GM21423 (cell line): Measurements from ENCODE around the gene TEDDM1.
A peak's percentile ranks its signal among the peaks of the same experiment; 100 is the strongest.
"Not testable (repeated sequence)": the region's sequence is repeated elsewhere in the genome, so short reads cannot be mapped to it uniquely, and the experiment has no call there.

Experiments
- ATAC-seq: cut with Tn5 transposase; IDR thresholded peaks from one replicate; pipeline ENCODE4 v1.9.1; 2021; ENCODE audit warnings: mild to moderate bottlenecking, moderate library complexity; ENCODE audit not compliant: unreplicated experiment

The TEDDM1 gene, protein sequence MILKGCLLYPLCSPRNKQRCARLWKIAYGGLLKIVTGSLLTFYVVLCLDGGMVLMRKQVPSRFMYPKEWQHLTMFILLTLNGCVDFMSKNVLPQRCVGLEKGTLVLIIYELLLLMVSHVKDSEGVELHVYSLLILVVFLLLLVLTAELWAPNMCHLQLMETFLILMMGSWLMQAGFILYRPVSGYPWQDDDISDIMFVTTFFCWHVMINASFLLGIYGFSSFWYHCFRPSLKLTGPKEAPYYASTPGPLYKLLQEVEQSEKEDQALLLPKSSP

DNA sequence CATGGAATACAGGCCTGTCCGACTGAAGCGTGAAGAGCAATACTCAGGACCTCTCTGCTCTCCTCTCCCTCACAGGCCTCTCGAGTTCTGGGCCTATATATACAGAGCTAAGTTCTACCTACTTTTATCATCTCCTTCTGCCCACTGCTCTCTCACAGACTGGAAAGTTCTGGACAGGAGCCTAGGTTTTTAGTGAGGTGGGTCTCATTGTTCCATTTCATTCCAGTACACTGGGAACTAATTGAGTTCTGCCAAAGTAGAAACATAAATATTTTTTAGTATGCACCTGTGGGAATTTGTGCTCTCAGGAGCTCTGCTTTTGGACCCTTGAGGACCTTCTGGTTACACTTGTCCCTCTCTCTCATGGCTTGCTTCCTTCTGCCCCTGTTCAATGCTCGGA is at the start of gene TEDDM1:
Gene TEDDM1, minus strand, starts transcription at position 101 of the 400 bp plus-strand sequence. CDS start 182 bp downstream, outside the sequence.
- ATAC-seq = no peak

DNA sequence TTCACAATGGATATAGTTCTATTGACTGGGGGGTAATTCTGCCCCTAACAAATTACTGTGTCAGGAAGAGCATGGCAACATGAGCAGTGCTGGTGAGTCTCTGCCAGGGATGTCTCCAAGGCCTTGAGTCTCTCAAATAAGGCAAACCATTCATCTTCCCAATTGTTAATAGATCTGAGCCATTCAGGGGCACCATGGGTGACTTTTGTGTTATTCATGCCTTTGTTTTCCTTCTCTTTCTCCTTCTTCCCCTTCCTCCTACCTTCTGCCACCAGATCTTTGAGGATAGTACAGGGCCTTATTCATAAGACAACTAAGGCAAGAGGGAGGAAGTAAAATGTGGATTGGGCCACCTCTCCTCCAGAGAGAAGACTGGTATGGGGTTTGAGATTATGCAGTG is 49.6 kb upstream of the TEDDM1 start, which contains the start of gene RGSL1:
Gene RGSL1, plus strand, starts transcription at position 60 of the 400 bp plus-strand sequence. Its CDS starts 20 bp downstream, at position 80.
- ATAC-seq = no peak

DNA sequence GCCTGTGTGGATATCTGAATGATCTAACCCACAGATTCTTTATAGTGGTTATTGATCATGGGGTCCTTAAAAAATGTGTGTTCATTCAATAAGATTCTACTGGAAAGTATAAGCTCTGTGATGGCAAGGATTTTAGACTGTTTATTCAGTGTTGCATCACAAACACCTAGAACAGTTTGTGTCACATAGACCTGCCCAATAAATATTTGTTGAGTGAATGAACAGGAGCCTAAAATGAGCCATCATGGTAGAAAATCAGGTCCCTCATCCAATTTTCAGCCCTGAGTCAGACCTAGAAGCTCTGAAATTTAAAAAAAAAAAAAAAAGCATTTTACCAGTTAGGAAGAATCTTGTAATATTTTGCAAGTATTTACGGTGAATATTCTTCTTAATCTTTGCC is 47.2 kb upstream of the TEDDM1 start:
- no peak for ATAC-seq

DNA sequence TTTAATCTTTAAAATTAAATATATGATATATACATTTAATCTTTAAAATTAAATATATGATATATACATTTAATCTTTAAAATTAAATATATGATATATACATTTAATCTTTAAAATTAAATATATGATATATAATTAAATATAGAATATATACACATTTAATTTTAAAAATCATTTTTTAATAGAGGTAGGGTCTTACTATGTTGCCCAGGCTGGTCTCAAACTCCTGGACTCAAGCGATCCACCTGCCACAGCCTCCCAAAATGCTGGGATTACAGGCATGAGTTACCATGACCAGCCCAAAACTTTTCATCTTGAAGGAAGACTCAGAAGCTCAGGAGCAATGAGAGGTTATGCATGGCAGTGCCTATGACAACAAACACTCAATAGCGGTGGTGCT is 46.7 kb upstream of the TEDDM1 start:
- not testable (repeated sequence) for ATAC-seq

DNA sequence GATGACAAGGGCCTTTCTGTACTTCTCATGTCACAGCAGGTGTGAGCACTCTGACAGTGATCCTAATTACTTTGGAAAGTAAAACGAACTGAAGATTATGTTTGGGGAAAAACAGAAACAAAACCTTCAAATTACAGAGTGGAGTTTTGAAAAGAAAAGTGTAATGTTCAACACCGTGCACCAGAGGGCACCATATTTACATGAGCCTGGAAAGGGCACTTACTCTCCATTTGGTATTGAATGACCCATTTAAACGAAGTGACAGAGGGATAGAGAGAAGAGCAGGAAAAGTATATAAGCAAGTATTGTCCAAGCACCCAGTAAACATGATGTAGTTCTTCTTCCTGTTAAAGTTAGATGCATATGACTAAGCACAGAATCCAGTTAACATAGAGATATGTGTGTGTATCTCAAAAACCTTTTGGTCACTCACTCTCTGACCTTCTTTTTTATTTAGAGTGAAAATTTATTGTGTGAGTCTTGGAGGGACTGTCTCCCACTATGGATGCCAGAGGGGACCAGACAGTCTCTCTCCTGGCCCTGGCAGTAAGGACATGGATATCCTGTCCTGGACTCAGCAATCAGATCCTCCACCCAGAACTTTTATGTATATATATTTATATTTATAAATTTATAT is 45.7 kb upstream of the TEDDM1 start:
- ATAC-seq = peak; percentile 67

DNA sequence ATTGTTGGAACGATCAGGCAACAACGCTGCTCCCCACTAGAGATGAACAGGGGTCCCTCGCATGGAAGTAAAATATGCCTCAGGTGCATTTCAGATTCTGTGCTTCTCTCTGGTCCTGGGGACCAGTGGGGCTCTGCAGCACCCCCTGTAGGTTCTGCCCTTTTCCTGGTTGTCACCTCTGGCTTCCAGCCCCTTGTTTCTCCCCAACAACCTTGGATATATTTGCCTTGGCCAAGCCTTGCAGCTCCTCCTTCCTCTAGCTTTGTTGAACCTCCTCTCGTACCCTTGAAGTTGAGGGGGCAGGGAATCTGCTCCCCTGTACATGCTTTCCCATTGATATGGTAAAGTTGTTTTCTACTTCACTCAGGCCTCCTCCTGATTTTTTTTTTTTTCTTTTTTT is 44.0 kb upstream of the TEDDM1 start:
- no peak for ATAC-seq

DNA sequence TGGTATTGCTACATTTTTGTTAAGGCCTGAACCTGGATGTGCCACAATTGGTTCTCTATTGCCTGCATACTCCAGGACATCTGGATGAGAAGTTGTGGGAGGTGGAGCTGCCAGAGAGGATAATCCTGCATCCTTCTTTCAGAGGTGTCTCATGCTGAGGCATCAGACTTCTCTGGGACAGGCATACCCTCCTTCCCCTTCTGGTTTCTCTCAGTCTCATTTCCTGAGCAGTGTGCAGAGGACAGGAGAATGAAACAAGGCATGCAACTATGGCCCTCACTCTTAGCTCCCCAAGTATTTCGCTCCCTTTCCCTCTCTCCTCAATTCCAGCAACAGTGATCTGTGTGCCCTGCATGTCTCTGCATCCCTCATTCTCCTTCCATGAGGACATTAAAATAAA is 41.9 kb upstream of the TEDDM1 start:
- ATAC-seq = no peak

DNA sequence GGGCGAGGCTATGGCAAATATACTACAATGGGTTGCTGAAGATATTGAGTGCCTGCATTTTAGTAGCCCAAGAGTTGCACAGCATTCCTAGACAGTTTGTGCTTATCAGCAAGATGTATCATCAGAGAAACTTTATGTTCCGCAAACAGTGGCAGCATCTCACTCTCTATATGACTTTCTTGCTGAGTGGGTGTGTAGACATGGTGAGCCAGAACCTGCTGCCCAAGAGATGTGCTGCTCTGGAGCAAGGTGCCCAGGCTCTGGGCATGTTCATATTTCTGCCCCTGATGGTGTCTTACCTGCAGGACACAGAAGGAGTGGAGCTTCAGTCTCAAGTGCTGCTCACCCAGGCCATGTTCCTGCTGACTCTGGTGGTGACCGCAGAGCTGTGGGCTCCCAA is 41.3 kb upstream of the TEDDM1 start:
- no peak for ATAC-seq

DNA sequence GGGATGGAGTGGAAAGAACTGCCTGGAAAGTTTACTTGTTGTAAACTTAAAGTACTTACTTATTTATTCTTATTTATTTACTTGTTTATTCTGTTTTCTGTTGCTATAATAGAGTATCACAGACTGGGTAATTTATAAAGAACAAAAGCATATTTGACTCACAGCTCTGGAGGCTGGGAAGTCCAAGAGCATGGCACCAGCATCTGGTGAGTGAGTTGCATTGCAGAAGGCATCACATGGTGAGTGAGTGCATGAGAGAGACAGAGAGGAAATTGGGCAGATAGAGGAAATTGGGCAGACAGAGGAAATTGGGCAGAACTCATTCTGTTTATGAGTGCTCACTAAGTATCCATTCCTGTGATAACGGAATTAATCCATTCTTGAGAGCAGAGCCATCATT is 37.9 kb upstream of the TEDDM1 start:
- no peak for ATAC-seq

DNA sequence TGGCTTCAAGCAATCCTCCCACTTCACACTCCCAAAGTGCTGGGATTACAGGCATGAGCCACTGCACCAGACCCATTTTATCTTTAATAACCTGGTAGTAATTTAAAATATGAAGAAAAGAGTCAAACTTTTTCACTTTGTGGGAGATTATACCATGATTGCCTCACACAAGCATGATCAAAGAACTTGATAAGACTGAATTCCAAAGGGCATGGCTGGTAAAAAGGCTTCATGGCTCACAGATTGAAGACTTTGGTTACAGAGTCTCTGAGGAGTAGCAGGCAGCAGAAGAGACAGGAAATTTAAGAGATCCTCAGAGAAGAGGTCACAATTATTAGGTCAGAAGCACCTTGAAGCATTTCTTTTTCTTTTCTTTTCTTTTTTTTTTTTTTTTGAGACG is 33.1 kb upstream of the TEDDM1 start:
- no peak for ATAC-seq

DNA sequence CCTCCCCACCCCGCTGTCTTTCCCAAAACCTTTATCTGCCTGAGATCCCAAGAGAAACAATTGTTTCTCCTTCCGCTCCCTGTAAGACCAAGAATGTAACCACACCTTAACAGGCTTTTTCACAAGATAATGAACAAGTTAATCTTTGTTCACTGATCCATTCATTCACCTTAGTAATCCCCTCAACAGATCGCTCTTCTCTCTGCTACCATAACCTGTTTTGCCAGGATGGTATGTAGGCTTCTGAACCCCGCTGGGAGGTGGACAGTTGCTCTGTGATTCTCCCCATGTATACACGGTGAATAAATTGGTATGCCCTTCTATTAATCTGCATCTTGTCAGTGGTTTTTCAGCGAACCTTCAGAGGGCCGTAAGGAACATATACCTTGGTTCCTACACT is 30.8 kb upstream of the TEDDM1 start:
- no peak for ATAC-seq

DNA sequence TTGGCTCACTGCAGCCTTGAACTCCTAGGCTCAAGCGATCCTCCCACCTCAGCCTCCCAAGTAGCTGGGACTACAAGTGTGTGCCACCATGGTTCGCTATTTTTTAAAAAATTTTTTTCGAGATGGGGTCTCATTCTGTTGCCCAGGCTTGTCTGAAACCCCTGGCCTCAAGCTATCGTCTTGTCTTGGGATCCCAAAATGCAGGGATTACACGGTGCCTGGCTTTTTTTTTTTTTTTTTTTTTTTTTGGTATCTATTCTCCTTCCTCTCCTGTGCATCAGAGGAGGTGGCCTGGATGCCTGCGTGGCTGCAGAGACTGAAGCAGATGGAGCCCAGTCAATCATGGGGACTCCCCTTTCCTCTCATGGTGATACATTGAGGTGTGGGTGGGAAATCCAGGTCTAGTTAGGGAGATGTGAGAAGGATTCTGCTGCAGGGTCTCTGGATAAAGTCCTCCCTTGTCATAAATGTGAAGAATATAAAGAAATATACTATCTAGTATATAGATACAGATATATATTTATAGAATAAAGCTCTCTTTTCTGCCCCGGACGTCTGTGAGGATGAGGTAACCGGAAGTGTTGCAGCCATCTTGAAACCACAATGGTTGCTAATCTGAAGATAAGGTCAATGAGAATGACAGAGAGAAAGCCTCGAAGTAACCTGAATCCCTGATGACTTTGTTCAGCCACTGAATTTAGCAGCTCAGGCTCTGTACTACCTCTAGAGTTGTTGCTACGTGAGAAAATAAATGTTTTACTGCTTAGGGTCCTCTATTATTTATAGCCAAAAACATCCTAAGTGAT is 30.0 kb upstream of the TEDDM1 start:
- no peak for ATAC-seq

DNA sequence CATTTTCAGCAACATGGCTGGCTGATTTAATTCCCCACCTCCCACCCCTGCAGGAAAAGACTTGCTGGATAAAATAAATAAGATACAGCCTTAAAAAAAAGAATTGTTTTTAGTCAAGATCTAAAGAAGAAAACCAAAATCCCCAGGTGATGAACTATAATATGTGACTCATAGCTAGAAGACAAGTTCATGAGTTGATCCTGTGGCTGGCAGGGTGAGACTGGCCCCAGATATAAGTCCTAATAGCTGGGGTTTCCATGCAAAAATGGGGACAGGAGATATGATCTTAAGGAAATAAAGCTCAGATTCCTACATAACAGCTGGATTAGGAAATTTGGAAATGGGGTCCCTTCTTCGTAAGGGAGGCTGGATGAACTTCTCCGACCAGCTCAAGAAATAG is 27.6 kb upstream of the TEDDM1 start:
- ATAC-seq = no peak

DNA sequence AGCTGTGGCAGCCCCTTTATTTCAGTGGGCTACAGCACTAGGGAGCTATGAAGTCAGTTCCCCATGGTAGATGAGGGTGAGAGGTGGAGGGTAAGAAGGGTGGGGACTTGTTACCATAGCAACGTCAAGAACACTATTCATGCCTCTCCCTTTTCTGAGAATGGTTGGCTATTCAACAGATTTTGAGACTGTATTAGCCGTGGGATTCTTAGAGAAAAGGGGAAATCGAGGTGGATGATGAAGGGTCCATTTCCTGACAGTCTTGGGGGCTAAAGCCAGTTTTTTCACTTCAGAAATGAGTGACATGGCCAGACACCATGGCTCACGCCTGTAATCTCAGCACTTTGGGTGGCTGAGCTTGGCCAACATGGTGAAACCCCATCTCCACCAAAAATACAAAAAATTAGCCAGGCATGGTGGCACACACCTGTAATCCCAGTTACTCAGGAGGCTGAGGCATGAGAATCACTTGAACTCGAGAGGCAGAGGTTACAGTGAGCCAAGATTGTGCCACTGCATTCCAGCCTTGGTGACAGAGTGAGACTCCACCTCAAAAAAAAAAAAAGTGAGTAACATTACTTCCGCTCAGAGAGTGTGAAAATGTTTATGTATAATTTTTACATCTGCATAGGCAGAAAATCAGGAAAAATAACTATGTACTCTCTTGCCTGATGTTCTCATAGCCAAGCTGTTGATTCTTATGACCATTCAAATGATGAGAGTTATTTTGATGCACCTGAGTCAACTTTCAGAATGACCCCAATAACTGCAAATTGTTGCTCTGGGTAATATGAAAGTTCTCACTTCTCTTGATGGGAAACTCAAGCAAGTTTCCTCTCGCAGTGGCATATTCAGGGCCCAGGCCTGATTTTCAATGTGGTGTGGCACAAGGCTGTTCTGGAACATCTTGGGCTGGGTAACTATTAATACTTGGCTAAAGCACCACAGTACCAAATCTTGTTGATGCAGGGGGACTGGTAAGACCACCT is 26.3 kb upstream of the TEDDM1 start:
- peak; percentile 71 for ATAC-seq

DNA sequence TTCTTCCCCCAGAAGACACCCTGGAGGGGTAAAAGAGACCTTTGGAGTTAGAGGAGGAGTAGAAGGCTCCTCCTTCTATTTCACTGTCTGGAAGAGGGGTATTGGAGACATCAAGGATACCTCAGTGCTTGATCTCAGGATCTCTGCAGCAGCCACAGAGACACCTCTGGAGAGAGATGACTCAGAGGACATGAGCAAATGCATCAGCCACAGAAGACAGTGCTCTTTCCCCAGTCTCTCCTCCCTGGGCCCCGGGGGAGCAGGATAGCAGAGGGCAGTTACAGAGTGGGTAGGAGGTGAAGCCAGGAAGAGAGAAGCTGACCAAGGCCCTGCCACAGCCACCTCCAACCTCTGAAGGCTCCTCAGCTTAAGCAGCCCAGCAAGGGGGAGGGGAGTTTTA is 15.3 kb upstream of the TEDDM1 start:
- ATAC-seq = no peak

DNA sequence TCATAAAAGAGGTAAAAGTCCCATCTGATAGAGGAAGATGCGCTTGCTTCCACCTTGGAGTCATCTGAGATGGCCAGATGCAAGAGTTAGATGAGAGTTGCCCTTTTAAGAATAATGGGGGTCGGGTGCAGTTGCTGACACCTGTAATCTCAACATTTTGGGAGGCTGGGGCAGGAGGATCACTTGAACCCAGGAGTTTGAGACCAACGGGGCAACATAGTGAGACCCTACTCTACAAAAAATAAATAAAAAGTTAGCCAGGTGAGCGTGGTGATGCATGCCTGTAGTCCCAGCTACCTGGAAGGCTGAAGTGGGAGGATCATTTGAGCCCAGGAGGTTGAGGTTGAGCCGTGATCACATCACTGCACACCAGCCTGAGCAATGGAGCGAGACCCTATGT is 13.5 kb upstream of the TEDDM1 start:
- ATAC-seq = no peak

DNA sequence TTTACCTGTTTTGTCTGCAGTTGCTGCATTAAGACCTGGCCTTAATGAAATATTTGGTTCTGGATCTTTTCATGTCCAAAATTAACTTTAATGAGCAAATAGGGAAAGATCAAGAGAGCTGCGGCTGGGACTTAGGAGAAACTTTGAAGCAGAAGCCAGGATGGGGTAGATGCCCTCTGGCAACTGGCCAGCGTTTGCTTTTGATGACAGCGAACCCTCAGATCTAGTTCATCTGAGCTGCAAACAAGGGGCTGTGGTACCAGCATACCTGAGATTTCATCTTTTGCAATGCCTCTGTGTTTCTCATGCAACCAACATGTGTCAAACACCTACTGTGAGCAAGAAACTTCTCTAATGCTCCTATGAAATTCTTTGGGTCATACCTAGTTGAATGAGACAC is 13.0 kb upstream of the TEDDM1 start:
- ATAC-seq = no peak

DNA sequence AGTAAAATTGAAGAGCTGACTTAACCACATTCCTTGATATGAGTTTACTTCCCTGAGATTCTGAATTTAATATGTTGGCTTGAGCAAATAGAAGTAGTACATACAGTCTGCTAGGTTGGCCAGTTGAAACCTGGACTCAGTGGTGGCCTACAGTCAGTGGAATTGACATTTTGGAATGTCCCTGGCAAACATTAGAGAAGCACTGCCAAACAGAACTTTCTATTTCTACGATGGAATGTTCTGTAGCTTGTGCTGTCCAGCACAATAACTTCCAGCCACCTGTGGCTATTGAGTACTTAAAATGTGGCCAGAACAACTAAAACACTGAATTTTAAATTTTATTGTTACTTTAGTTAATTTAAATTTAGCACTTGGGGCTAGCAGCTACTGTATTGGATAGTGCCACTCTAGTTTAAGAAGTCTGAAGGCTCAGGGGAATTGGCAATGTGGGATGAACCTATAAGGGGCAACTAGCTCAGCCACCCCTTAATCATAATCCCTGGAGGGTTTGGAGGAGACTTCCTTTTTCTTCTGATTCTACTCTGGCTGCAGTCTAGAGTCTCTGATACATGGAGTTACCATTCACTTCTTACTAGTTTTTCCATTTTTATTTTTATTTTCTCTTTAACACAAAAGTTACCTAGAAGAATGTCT is 10.3 kb upstream of the TEDDM1 start:
- ATAC-seq = no peak

DNA sequence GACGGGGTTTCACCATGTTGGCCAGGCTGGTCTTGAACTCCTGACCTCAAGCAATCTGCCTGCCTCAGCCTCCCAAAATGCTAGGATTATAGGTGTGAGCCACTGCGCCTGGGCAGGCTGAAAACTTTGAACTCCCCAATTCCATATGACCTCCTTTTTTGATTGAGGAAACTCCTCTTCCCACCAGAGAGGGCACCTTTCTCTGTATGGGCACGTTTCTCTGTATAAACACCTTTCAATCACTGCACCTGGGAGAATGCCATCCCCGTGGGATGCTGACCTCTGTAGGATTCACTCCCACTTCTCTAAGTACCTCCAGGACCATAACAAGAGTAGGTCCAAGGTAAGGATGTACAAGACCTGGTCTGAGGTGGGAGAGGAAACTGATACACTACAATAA is 9.7 kb upstream of the TEDDM1 start:
- ATAC-seq = no peak

DNA sequence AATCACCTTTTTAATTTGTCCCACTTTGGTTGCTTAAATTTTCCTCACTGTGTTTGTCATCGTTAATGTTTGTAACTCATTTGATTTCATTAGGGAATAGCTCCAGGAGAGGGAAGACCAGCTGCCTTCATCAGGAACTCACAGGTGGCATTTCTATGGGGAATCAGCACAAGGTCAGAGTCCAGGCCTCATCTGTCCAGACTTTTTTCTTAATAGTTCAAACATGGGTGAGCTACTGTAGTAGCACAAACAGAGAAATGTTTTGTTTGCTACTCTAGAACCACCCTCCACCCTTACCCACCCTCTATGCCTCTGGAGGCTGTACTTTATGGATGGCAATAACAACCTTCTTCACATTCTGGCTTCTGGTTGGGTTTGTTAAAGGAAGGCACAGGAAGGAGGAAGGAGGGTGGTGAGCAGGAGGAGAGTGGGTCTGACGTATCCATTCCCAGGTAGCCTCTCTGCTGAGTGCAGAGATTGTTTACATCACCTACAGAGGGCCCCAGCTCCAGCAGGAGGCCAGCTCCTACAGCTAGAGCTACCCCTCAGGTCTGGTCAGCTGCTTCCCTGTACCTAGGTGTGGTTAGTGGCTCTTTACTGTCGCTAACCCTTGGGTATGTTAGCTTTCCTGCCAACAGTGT is 8.1 kb upstream of the TEDDM1 start:
- ATAC-seq = no peak
